Ovary (tissue), 9 donors: ENCODE data around the gene SLPI. TPM values are rescaled to one million over a fixed set of nuclear protein-coding genes. Genes with fewer than 3 reads are reported as not detected.

Experiments
- DNase-seq, 5 donors: peaks; one replicate each; pipeline ENCODE4 v3.0.0-alpha.2; 2019 to 2020
- H3K27ac ChIP-seq, 2 donors: fragments of 200-600 bp; one replicate each; pipeline versions ENCODE4 v1.5.1 to v1.8.0; 2019 to 2022
- H3K27me3 ChIP-seq: fragments of 200-600 bp; one replicate; pipeline ENCODE4 v1.8.0; 2022
- H3K36me3 ChIP-seq: fragments of 200-600 bp; sonication (generic); one replicate; pipeline ENCODE4 v1.5.1; 2019
- H3K4me1 ChIP-seq: one replicate; pipeline ENCODE4 v1.8.1; 2013; ENCODE audit warnings: mild to moderate bottlenecking, moderate library complexity; ENCODE audit not compliant: insufficient read depth
- H3K4me3 ChIP-seq: fragments of 200-600 bp; sonication (generic); one replicate; pipeline ENCODE4 v1.5.1; 2017
- H3K9me3 ChIP-seq, 2 donors: fragments of 200-600 bp in 1 of 2; sonication (generic) in 1 of 2; one replicate each; pipeline versions ENCODE4 v1.5.1 to v1.8.1; 2013 to 2019; ENCODE audit warnings: mild to moderate bottlenecking in 1 of 2, moderate library complexity in 1 of 2
- CTCF ChIP-seq, 3 donors: fragments of 450-650 bp in 2 of 3; fragments of 200-600 bp in 1 of 3; IDR thresholded peaks; one replicate each; pipeline versions ENCODE4 v1.5.1 to v1.8.0; 2016 to 2022; ENCODE audit warnings: antibody characterized with exemption in 3 of 3, mild to moderate bottlenecking in 1 of 3
- EP300 ChIP-seq: sonication (generic); formaldehyde crosslinking; IDR thresholded peaks from one replicate; pipeline ENCODE4 v1.6.1; 2017; ENCODE audit warnings: antibody characterized with exemption
- POLR2A ChIP-seq: fragments of 450-650 bp; IDR thresholded peaks from one replicate; pipeline ENCODE4 v1.6.1; 2017; ENCODE audit warnings: antibody characterized with exemption, mild to moderate bottlenecking, moderate library complexity
- WGBS, 3 donors: extraction: QIAGEN DNeasy Blood & Tissue Kit in 1 of 3; methylation state at CpG; one replicate each; pipeline versions ENCODE4 v1.1.5 to v1.1.7; 2013 to 2017; 5-methylcytosine and 5-hydroxymethylcytosine counted together
- intact Hi-C, 4 donors: fragments of 100-400 bp; cut with DNase I; formaldehyde crosslinking; loops; one replicate each; pipeline versions ENCODE4 v1.11.0 to v1.15.1; 2022 to 2023
- polyA plus RNA-seq, 2 donors: library from polyadenylated mRNA; stranded (reverse); fragments of 200-250 nt in 1 of 2; fragments of 350-450 nt in 1 of 2; fragmentation: Illumina TruSeq in 1 of 2; extraction: RNeasy Lipid Tissue Mini Kit (QIAGEN cat#74804) in 1 of 2; gene quantifications; one replicate each; pipeline ENCODE4 v1.2.3, GENCODE V29; 2013 to 2014
- total RNA-seq, 7 donors: library from RNA; depleted of rRNA in 2 of 7; stranded (reverse); fragments of >200 nt in 2 of 7; fragmentation: NEBNext Ultra II Directional in 3 of 7; extraction: Animal tissue kit (Norgen Biotek cat#: 25700) in 3 of 7; gene quantifications; one replicate each; pipeline versions ENCODE4 v1.1.0 to v1.2.4, GENCODE V29; 2016 to 2023
- donor health status: DM: no; HTN: no; CAD: no; lungs with moderate emphysema.
- donor health status: DM: no; HTN: no; CAD: no.
- donor health status: Bipolar disorder and iron deficiency.
- donor health status: DM: yes; HTN: yes; CAD: no.
- donor health status: DM: no; HTN: no; CAD: no.
- donor health status: DM: yes; HTN: yes; CAD: no.

SLPI gene
- total and polyA plus RNA-seq, 9 donors = 4.0 to 622 (median 33.3) TPM; not detected in 1

DNA sequence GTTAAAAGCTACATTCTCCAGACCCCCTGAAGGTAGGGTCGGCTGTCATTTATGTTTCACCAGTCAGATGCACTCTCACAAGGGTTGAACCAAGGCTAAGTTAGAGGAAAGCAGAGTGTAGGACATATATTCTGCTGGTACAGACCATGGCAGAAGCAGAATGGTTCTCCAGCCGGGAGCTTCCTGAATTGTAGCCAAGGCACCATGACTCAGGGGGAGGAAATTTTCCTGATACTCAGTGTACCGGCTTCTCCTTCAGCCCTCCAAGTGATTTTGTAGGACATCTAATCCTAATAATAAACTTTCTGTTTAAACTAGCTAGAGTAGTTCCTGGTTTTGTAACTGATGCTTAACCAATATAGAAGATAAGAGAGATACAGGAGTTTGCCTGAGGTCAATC is 14.2 kb upstream of the SLPI start:
- intact Hi-C loops = no loop called here
- TF ChIP-seq CTCF (IDR thresholded peaks at IDR 0.05) = no peak
- no peak for TF ChIP-seq POLR2A
- no peak for TF ChIP-seq EP300
- no peaks in the 10 kb centered on the region for H3K9me3 ChIP-seq

DNA sequence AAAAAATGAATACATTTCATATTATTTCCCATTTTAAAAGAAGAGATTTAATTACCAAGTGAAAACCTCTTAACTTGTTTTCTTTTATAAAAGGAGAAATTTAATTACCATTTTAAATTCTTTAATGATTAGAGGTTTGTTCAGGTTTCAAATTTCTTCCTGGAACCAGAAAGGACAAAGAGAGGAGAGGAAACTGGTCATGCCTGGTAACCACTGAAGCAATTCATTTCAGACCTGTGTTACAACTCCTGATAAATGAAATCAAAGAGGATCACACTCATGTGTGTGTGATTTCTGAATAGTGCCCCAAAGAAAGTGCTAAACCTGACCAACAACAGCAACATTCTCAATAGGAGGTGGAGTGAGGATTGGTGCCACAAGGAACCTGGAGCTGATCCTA is 12.6 kb upstream of the SLPI start:
- H3K27ac ChIP-seq = no peak overlapping the region
- no peaks in the 10 kb centered on the region for H3K9me3 ChIP-seq
- no peaks in the 10 kb centered on the region for H3K36me3 ChIP-seq
- intact Hi-C loops = no loop called here
- DNase-seq = no peak
- no peaks in the 10 kb centered on the region for H3K4me1 ChIP-seq
- H3K27me3 ChIP-seq = no peaks in the 10 kb centered on the region
- TF ChIP-seq POLR2A (no peak), EP300 (no peak), CTCF (IDR thresholded peaks at IDR 0.05) (no peak)
- no peak overlapping the region for H3K4me3 ChIP-seq

More for the DNA sequence above, 14.2 kb upstream of the SLPI start:
- H3K4me1 ChIP-seq = no peaks in the 10 kb centered on the region
- no peak for DNase-seq
- 56 to 64% (median 64%) methylated on average over 3 of the region's 3 CpGs for WGBS, 3 donors
- no peaks in the 10 kb centered on the region for H3K27me3 ChIP-seq
- no peak overlapping the region for H3K27ac ChIP-seq
- H3K36me3 ChIP-seq = no peaks in the 10 kb centered on the region
- no peak overlapping the region for H3K4me3 ChIP-seq

GRCh38 chr20:45263556-45264266 is 9.3 kb upstream of the SLPI start:
- intact Hi-C loops = no loop called here
- no peak for DNase-seq
- H3K9me3 ChIP-seq = no peaks in the 10 kb centered on the region

GRCh38 chr20:45258664-45259063 is 4.3 kb upstream of the SLPI start:
- H3K4me3 ChIP-seq = no peak overlapping the region
- no peak overlapping the region for H3K27ac ChIP-seq
- intact Hi-C loops = no loop called here
- no peaks in the 10 kb centered on the region for H3K9me3 ChIP-seq
- no peaks in the 10 kb centered on the region for H3K4me1 ChIP-seq
- 26 to 34% (median 26%) methylated on average over 2 of the region's 2 CpGs for WGBS, 3 donors
- TF ChIP-seq POLR2A (no peak), CTCF (IDR thresholded peaks at IDR 0.05) (no peak), EP300 (no peak)
- no peaks in the 10 kb centered on the region for H3K27me3 ChIP-seq
- no peaks in the 10 kb centered on the region for H3K36me3 ChIP-seq
- no peak for DNase-seq

More at GRCh38 chr20:45263556-45264266, 9.3 kb upstream of the SLPI start:
- Histone ChIP-seq H3K27me3 (no peaks in the 10 kb centered on the region), H3K4me1 (no peaks in the 10 kb centered on the region), H3K4me3 (no peak overlapping the region), H3K27ac (no peak overlapping the region), H3K36me3 (no peaks in the 10 kb centered on the region)
- TF ChIP-seq CTCF (IDR thresholded peaks at IDR 0.05) (no peak), EP300 (no peak), POLR2A (no peak)
- WGBS, 3 donors = 61 to 80% (median 65%) methylated on average over 3 of the region's 3 CpGs
